Globus pallidus (tissue), 1 donor: ENCODE data around the gene CSF3R.
"Not testable (repeated sequence)": the region's sequence is repeated elsewhere in the genome, so short reads cannot be mapped to it uniquely, and the experiment has no call there.

Source experiments
- DNase-seq: peaks from one replicate; pipeline ENCODE4 v3.0.0-alpha.2; 2015; ENCODE audit warnings: low spot score

The CSF3R gene

DNA sequence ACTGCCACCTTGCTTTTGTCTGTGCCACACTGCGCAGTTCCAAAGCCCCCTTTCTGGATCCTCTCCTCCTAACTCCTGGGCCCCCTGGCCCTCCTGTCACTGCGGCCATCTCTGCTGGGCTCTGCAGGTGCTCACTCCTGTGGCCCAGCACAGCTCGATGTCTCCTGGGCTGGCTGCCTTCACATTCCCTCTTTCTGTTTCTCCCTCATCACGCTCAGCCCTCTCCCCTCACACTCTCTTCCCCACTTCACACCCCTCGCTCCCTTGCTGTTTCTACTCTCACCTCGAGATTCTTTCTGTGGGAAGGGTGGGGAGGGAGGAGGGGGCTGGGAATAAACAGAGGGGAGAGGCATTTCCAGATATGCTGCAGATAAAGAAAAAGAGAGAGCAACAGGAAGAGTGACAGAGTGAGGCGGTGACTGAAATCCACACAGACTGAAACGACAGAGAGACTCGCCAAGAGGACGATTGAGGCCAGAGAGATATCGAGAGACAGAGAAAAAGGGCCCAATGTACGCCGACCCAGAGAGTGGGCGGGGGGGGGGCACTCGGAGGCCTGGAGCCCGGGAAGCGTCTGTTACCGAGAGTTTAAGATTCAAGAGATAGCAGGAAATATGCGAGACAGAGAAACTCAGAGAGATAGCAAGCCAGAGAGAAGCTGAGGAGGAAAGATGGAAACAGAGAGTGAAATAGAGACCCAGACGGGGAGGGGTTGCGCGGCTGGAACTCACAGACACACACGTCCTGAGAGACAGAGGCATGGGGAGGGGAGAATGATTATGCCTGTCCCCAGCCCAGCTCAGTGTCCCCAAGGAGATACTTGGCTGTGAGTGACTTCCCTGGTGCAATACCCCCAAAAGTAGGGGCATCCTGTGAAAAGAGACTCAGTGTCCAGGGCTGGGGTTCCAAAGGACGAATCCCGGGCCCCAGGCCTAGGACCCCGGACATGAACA lies 666 bp downstream of the CSF3R start:
- DNase-seq = no peak

DNA sequence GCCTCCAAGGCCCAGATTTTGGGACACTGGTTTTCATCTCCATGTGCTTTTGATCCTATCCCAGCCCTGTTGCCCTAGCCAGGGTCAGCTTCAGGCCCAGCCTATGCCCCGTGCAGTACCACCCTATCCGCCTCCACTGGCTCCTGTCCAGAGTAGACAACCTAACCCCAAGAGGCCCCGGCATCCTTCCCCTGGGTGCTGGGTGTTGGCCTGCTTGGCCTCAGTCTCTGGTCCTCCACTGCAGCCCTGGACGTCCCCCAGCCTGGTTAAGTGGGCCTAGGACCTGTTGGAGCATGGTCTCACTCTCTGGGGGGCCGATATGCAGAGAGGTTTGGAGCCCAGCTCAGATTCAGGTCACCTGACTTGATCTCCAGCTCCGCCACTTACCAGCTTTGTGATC lies 1.6 kb downstream of the CSF3R start:
- DNase-seq = no peak

DNA sequence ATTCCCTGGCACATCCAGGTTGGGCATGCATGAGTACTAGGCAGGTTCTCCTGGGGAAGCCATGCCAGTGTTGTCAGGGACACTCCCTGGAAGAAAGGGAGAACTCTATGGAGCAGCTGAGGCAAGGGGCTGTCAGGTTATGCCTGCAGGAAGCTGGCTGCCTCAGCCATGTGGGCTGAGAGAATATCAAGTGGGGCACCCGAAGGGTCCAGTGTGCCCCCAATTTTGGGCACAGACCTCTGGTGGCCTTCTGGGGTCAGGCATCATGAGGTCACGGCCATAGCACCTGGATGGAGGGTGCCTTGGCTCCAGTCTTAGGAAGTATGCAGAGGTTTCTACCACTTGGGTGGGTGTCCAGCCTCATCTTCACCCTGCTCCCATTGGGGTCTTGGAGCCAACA lies 2.6 kb downstream of the CSF3R start:
- DNase-seq = no peak

DNA sequence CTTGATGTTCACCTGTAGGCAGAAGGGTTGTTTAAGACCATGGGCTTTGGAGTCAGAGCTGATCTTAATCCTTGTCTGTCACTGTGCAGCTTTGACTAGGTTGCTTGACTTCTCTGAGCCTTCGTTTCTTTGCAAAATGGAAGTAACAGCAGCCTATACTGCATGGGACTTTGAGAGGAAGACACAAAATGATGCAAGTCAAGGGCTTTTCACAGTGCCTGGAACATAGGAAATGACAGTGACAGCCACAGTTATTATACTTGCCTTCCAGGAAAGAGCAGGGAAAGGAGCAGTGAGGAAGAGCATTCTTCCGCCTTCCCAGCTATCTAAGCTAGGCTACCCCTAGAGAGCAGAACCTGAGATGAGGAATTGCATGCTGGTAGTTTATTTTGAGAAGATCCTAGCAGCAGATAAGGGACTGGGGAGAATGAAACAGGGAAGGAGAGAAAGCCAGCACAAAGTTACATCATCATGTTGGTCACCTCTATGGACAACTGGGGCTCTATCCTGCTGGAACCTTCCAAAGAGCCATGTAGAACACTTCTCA lies 3.1 kb downstream of the CSF3R start:
- DNase-seq = no peak

DNA sequence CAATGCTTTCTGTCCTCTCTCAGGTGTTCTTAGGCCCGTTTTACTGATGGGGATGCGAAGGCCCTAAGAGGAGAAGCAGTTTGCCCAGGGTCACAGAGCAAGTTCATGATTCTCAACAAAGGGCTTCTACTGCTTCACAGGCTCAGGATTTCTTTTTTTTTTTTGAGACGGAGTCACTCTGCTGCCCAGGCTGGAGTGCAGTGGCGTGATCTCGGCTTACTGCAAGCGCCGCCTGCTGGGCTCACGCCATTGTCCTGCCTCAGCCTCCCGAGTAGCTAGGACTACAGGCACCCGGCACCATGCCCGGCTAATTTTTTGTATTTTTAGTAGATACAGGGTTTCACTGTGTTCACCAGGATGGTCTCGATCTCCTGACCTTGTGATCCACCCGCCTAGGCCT lies 5.1 kb downstream of the CSF3R start:
- DNase-seq = not testable (repeated sequence)

DNA sequence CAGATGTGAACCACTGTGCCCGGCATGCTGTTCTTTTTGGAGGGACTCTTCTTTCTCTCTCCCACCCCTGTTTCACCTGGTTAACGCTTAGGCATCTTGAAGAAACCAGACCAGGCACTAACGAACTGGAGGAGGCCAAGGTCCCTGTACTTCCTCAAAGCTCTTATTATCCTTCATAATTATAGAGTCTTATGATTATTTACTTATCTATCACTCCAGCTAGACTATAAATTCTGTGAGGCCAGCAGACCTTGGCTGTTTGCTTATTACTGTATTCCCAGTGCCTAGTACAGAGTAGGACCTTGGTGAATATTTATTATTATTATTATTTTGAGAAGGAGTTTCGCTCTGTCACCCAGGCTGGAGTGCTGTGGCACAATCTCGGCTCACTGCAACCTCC lies 5.8 kb downstream of the CSF3R start:
- no peak for DNase-seq

DNA sequence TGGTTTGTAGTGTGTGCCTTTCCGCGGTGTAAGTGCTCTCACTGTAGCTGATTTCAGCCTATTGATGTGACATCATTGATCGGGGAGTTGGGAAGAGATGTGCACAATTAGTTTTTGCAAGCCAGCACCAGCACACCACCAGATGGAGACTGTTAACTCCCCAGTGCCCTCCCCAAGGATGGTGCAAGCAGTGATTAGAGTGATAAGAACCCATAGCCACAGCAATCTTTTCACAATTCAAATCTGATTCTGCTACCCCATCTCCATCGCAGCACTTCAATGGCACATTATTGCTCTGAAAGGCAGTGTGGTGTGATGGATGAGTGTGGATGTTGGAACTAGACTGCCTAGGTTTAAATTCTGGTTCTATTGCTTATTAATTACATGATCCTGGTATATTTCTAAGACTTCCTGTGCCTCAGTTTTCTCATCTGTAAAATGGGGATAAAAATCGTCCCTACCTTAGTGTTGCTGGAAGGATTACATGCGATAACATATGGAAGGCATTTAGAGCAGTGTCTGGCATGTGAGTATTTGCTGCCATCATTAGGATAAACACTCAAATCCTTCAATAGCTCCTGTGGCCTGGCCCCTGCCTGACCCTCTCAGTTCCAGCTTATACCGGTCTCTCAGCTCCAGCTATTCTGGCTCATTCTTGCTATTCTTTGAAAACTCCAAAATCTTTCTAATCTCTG lies 6.7 kb downstream of the CSF3R start:
- no peak for DNase-seq

DNA sequence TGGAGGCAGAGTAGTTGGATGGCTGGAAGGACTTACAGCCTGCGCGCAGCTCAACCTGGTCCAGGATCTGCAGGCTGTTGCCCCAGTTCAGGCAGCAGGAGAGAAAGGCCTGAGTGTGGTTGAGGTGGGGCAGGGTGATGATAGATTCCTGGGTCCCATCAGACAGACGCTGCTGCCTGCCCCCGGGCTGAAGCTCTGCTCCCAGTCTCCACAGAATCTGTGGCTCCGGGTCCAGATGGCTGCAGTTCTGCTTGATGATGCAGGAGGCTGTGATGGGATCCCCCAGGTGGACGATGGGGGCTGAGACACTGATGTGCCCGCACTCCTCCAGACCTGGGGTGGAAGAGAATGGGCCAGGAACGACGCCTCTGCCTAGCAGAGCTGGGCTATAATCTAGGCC lies 7.4 kb downstream of the CSF3R start:
- DNase-seq = no peak

DNA sequence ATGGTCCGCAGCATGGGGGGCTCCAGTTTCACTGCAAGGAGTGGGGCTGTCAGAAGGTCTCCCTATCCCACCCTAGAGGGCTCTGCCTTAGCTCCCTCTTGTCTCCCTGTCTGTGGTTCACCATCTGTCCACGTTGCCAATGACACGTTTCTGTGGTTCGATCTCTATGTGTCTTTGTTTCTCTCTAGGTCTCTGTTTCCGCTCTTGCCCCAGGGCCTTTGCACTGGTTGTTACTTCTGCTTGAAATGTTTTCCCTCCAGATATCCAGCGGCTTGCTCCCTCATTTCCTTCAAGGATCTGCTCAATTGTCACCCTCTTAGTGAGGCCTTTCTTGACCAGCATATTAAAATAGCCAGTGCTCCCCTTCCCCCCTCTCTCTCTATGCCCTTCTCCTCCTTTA lies 10.1 kb downstream of the CSF3R start:
- DNase-seq = no peak

DNA sequence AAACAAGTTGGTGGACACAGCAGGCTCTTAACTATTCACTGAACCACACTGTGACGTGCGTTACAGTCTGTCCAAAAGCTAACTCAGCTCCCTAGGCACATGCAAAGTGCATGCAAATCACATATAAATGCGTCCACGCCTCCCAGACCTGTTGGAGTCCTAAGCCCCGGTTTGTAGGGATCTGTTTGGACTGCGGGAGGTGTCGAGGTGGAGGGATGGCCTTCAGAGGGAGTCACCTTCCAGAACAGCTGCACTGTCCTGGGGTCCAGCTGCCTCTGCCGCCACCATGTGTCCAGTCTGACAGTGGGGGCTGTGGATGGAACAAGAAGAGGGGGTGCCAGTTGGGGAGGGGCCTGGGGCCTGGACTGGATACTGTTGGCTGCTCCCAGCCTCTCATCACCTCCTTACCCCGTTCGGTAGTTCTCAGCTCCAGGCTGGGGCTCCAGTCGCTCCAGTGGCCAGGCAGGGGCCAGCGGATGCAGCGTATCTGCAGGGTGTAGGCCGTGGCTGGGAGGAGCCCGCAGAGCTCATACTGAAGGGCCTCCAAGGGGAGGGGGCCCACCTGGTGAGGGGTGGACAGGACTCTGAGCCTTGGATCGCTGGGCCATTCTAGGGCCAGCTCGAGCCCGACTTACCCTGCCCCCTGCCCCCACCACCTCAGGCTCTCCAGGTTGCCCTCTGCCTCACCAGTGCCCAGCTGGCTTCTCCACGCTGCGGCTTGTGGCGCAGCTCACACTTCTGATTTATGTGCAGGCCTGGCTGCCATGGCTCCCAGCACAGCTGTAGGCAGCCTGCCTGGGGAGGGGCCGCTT lies 10.7 kb downstream of the CSF3R start:
- no peak for DNase-seq

DNA sequence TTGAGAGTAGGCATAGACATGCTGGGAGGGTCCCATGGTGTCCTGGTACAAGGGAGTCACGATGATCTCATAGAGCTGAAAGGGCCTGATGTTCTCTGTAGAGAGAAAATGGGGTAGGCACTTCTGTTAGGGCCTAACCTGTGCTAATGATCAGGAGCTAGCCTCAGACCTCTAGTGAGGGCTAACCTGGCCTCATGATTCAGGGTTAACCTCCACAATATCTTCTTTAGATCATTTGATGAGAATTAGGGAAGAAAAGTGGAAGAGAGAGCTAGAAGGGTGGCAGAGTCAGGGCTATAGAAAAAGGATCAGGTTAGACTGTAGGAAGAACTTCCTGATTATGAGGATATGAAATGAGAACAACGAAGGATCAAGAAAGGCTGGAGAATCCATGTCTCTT lies 13.6 kb downstream of the CSF3R start:
- DNase-seq = no peak

DNA sequence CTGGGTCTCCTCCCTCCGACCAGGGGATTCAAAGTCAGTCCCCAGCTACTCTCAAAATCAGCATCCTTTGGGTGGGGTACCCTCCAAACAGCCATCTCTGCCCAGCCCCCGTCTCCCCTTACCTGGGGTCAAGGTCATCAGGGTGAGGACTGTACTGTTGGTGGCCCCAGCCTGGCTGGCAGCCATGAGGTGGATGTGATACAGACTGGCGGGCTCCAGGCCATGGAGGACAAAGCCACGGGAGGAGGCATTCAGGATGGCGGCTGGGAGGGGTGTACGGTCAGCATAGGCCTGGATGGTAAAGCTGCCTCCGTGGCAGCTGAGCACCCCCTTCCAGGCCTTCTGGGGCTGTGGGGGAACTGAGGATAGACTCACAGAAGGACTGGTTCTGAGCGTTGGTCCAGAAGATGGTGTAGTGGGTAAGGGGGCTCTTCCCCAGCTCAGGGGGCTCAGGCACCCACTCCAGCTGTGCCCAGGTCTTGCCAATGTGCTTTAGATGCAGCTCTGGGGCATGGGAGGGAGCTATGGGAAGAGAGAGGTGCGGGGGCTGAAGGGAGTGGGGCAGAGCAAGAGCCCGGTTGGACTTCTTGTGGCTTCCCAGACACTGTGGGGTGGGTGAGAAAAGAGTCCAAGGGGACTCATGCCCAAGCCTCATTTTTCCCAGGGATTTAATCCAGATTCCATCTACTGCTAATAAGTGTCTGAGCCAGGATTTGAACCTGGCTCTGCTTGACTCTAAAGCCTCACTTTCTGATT lies 14.8 kb downstream of the CSF3R start:
- DNase-seq = no peak

DNA sequence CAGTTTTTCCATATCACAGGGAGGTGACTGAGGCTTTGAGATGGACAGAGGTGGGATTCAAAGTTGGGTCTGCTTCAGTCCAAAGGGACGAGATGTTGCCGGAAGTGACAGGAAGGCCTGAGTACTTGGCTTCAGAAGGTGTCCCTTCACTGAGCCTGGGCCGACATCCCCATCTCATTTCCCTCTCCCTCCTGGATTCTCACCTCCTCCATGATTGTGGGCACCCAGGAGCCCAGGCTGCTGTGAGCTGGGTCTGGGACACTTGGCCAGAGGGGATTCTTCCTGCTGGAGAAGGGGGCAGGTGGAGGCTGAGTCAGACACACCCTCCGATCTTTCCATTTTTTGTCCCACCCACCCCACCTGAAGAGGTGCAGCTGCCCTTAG lies 15.7 kb downstream of the CSF3R start:
- DNase-seq = no peak

DNA sequence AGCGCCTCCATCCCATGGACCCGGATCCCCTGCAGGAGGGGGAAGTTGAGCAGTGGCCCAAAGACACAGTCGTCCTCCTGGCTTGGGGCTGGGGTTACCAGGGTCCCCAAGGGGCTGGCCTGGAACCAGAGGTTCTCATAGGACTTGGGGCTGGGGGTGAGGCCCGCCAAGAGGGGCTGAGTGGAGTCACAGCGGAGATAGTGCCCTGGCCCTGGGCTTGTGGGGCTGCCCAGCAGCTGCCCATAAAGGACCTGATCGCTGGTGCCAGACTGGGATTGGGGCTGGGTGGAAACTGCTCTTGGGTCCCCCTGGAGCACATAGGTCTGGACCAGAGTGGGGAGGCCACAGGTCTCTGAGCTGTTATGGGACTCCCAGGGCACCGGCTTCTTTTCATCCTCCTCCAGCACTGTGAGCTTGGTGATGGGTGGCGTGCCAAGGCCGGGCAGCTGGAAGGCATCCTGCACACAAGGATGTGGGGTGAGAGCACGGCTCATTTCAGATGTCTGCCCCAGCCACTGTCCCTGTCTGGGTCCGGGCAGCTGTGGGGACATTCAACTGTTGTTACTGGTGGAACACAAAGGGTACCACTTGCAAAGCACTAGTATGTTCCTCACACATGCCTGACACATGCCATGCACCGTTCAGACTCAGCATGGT lies 16.2 kb downstream of the CSF3R start:
- DNase-seq = no peak

DNA sequence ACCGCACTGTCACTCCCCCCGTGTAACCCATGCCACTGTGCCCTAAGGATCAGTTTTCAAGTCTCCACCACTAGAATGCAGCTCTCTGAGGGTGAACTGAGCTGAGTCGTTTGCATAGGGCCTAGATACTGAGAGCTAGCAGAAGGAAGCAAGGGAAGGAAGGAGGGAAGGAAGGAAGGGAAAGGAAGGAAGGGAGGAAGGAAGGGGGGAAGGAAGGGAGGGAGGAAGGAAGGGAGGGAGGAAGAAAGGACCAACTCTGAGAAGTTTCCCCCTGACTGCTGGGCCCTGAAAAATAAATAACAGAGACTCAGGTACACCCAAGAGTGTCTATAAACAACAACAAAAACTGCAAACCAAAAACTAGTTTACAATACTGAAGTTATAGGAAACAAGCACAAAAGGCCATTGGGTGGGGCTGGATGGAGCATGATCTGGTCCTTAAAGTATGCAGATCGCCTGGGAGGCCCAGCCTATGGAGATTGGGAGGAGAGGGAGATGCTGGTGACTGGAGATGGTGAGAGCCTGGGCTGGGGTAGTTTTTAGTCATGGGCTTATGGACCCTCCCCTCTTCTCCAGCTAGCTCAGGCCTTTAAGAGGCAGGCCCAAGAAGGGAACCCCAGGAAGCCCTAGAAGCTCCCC lies 16.9 kb downstream of the CSF3R start:
- DNase-seq = no peak

DNA sequence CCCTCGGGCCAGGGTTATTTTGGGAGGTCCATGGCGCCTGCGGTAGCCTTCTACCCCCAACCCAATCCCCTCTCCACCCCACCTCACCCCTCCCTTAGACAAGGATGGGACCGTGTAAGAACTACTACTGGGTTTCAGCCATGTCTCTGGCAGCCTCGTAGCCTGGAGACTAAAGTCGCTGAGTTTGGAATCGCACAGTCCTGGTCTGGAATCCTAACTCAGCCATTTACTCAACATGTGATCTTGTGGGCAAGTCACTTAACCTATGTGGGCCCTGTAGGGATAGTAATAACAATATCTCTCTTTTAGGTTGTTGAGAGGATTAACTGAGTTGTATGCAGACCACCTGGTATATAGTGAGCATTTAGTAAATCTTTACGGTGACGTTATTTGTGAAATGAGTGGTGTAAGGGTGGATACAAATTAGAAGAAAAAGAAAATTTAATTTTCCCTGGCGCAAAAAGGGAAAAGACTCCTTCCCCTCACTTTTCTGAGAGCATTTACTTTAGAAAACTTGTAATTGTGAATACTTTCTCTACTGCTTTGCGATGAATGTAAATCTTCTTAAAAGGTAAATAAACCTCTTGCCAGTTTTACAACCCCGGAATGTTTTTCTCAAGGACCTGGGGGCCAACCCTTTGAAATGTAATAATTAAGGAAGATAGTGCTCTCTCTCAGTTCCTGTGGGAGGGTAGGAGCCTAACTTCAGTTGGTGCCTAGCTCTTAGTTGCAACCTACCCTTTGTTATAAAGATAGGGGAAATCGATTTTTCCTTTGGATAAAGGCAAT lies 17.9 kb downstream of the CSF3R start:
- no peak for DNase-seq

DNA sequence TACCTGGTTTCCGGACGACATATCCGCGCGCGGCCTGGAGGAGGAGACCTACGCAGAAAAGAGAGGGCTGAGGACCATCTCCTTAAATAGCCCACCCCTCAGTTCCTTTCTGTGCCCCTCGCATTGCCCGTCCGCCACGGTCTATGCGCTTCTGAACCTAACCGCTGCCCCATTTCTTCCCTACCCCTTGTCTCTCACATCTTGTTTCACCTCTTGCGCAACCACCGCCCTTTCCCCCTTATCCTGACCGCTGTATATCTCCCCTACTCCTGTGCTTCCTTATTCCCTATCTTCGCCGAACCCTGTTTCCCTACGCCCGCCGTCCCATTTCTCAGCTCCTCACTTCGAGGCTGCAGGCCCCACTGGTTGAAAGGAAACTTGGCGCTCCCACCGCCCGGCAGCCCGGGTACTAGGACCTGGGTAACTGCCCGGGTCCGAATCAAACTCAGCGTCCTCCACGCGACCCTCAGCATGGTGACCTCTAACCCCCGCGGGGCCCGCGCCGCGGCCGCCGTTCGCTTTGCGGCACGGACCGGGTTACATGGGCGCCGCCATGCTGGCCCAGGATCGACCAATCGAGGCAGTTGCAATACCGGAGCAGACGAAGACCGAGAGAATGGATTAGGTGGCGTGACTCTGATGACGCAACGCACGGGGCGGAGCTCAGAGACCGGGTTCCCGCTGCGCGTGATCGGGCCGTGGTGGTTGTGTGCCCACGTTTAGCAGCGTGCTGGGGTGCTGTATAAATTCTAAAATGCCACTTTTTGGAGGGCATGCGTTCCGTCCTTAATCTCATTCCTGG lies 18.7 kb downstream of the CSF3R start, which contains the start of gene MRPS15:
MRPS15 (minus strand) TSS at position 582 of the 802 bp plus-strand sequence; CDS start at position 473, 109 bp downstream.
- peak; percentile 95 for DNase-seq

DNA sequence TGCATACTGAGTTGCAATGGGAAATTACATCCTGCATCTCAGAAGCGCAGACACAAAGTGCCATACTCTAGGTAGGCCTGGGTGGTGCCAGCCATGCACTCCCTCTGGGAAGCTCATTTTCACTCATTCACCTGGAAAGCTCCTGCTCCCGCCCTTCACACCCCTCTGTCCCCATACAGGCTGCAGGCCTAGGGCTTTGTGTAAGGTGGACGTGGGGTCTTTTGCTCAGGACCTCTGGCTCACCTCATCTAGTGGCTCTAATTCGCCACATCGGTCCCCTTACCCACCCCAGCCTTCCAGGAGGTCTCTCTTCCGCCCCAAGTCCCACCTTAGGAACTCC lies 19.3 kb downstream of the CSF3R start:
- no peak for DNase-seq

DNA sequence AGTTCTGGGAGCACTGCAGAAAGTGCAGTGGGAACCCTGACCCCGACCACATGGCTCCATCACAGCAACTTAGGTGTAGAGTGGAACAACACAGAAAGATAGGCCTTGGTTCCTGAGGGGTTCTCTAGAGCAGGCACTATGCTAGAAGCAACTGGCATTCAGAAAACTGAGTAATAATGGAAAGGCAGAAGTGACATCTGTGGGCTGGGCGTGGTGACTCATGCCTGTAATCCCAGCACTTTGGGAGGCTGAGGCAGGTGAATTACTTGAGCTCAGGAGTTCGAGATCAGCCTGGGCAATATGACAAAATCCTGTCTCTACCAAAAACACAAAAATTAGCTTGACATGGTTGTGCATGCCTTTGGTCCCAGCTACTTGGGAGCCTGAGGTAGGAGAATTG lies 23.8 kb downstream of the CSF3R start:
- no peak for DNase-seq
